ENCODE data around the gene ADAMTS18. TPM values are rescaled to one million over a fixed set of nuclear protein-coding genes. Genes with fewer than 3 reads are reported as not detected.
"Not testable (repeated sequence)": the region's sequence is repeated elsewhere in the genome, so short reads cannot be mapped to it uniquely, and the experiment has no call there.

ADAMTS18 gene
- total RNA-seq, 2 donors from 2014 or later, result 0.52 to 2.6 TPM

GRCh38 chr16:77290451-77291115, 144.3 kb downstream of the ADAMTS18 start:
- Histone ChIP-seq H3K36me3 (replicated peaks in 1 of 2; ENCODE audit: insufficient read depth in 1 of 2, low read depth in 2 of 2) (no peaks in the 10 kb centered on the region), H3K27me3 (no peaks in the 10 kb centered on the region), H3K9me3 (no peaks in the 10 kb centered on the region), H3K4me3 (no peak overlapping the region), H3K4me1 (no peaks in the 10 kb centered on the region), H3K27ac (no peak overlapping the region)
- TF ChIP-seq POLR2A (IDR thresholded peaks at IDR 0.05), result no peak
- no peak for TF ChIP-seq CTCF (IDR thresholded peaks at IDR 0.05)
- no peak for ATAC-seq
- DNase-seq, result no peak
- intact Hi-C loops (cut with DNase I), result no loop called here
- WGBS, 2 donors, result 30 to 31% methylated on average over 10 of the region's 10 CpGs

GRCh38 chr16:77289331-77289809, 145.5 kb downstream of the ADAMTS18 start:
- DNase-seq (no peak), ATAC-seq (no peak)
- intact Hi-C loops (cut with DNase I), result no loop called here
- H3K36me3 ChIP-seq (replicated peaks in 1 of 2; ENCODE audit: insufficient read depth in 1 of 2, low read depth in 2 of 2), result no peaks in the 10 kb centered on the region
- H3K9me3 ChIP-seq, result no peaks in the 10 kb centered on the region
- no peaks in the 10 kb centered on the region for H3K27me3 ChIP-seq
- H3K27ac ChIP-seq, result no peak overlapping the region
- H3K4me1 ChIP-seq, result no peaks in the 10 kb centered on the region
- no peak overlapping the region for H3K4me3 ChIP-seq
- TF ChIP-seq CTCF (IDR thresholded peaks at IDR 0.05) (no peak), POLR2A (IDR thresholded peaks at IDR 0.05) (no peak)
- WGBS, 2 donors, result 59 to 62% methylated on average over 2 of the region's 2 CpGs

DNA sequence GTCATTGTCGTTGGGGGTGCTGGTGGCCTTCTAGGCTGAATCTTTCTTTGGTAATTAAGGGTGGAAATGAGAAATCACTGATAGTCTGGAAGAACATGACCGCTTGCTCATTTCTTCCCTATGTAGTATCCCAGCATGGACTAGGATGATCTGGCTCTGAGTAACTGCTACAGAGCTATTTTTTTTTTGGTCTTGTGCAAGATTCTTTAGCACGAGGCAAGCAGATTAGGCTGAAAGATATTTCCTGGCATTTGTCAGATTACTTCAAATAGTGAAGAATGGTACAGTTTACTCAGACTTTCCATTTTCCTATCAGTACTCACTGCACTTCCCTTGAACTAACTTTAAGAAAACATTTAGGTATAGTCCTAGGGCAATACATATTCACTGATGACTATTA, 146.6 kb downstream of the ADAMTS18 start:
- H3K4me1 ChIP-seq, result no peaks in the 10 kb centered on the region
- H3K27ac ChIP-seq, result no peak overlapping the region
- H3K9me3 ChIP-seq, result no peaks in the 10 kb centered on the region
- no peaks in the 10 kb centered on the region for H3K36me3 ChIP-seq (replicated peaks in 1 of 2; ENCODE audit: insufficient read depth in 1 of 2, low read depth in 2 of 2)
- no peak overlapping the region for H3K4me3 ChIP-seq
- 53% methylated on average over 3 of the region's 3 CpGs for WGBS, 2 donors
- intact Hi-C loops (cut with DNase I), result no loop called here
- TF ChIP-seq POLR2A (IDR thresholded peaks at IDR 0.05) (no peak), CTCF (IDR thresholded peaks at IDR 0.05) (no peak)
- H3K27me3 ChIP-seq, result no peaks in the 10 kb centered on the region
- DNase-seq, result no peak
- no peak for ATAC-seq

GRCh38 chr16:77285676-77286075, 149.2 kb downstream of the ADAMTS18 start:
- Histone ChIP-seq H3K4me1 (no peaks in the 10 kb centered on the region), H3K4me3 (no peak overlapping the region), H3K27me3 (no peaks in the 10 kb centered on the region), H3K9me3 (no peaks in the 10 kb centered on the region), H3K27ac (no peak overlapping the region), H3K36me3 (replicated peaks in 1 of 2; ENCODE audit: insufficient read depth in 1 of 2, low read depth in 2 of 2) (no peaks in the 10 kb centered on the region)
- 75 to 78% methylated on average over 5 of the region's 5 CpGs for WGBS, 2 donors
- no peak for TF ChIP-seq POLR2A (IDR thresholded peaks at IDR 0.05)
- no peak for TF ChIP-seq CTCF (IDR thresholded peaks at IDR 0.05)
- intact Hi-C loops (cut with DNase I), result no loop called here
- ATAC-seq (no peak), DNase-seq (no peak)

- no peak for ATAC-seq
- Histone ChIP-seq H3K27me3 (no peaks in the 10 kb centered on the region), H3K27ac (no peak overlapping the region), H3K4me1 (no peaks in the 10 kb centered on the region), H3K9me3 (no peaks in the 10 kb centered on the region), H3K4me3 (no peak overlapping the region), H3K36me3 (replicated peaks in 1 of 2; ENCODE audit: insufficient read depth in 1 of 2, low read depth in 2 of 2) (no peaks in the 10 kb centered on the region)
- TF ChIP-seq POLR2A (IDR thresholded peaks at IDR 0.05), result no peak
- TF ChIP-seq CTCF (IDR thresholded peaks at IDR 0.05), result no peak
- no peak for DNase-seq
- intact Hi-C loops (cut with DNase I), result no loop called here
- WGBS, 2 donors, result 80 to 87% methylated on average over 2 of the region's 2 CpGs
Observed at GRCh38 chr16:77282345-77282744, 152.5 kb downstream of the ADAMTS18 start.

GRCh38 chr16:77279316-77279715, 155.5 kb downstream of the ADAMTS18 start:
- H3K36me3 ChIP-seq (replicated peaks in 1 of 2; ENCODE audit: insufficient read depth in 1 of 2, low read depth in 2 of 2); DNase-seq; H3K4me1 ChIP-seq; H3K27ac ChIP-seq; H3K9me3 ChIP-seq; H3K27me3 ChIP-seq; H3K4me3 ChIP-seq; intact Hi-C loops (cut with DNase I); ATAC-seq: not testable (repeated sequence)
- WGBS, 2 donors, result 66 to 73% methylated on average over 8 of the region's 8 CpGs

Data from body of pancreas (tissue), 4 donors.